PC-9 (cell line): ENCODE data around the gene APBA3.

Source experiments
- CTCF ChIP-seq: fragments of 200-600 bp; sonication (generic); conservative IDR thresholded peaks from 2 replicates; pipeline ENCODE4 v1.6.1; 2017; ENCODE audit warnings: mixed run types, antibody characterized with exemption, mild to moderate bottlenecking, moderate library complexity
- EZH2 ChIP-seq: fragments of 200-600 bp; sonication (generic); IDR thresholded peaks from 2 replicates; pipeline ENCODE4 v1.8.0; 2017; ENCODE audit warnings: antibody characterized with exemption, low read depth

- TF ChIP-seq EZH2 (no peak), CTCF (no peak)
Observed at GRCh38 chr19:3743486-3743885, 18.0 kb downstream of the APBA3 start.
